DND-41 (cell line): Measurements from ENCODE around the gene VPS33A.
A peak's percentile ranks its signal among the peaks of the same experiment; 100 is the strongest.

Experiments
- ATAC-seq: fragments of 200-7000 bp; cut with Tn5 transposase; 3 replicates; pipeline ENCODE4 v1.9.1; 2021; ENCODE audit warnings: low read depth; ENCODE audit not compliant: insufficient read depth
- DNase-seq: peaks from one replicate; pipeline ENCODE4 v3.0.0-alpha.2; 2020
- H2AFZ ChIP-seq: 2 replicates; pipeline ENCODE4 v1.6.0; 2012; ENCODE audit warnings: low read depth, low read length
- H3K27ac ChIP-seq: 2 replicates; pipeline ENCODE4 v1.5.1; 2012; ENCODE audit warnings: low read length, inconsistent platforms
- H3K27me3 ChIP-seq: fragments of 200-600 bp; sonication (generic); 2 replicates; pipeline ENCODE4 v1.6.0; 2012; ENCODE audit warnings: low read length, mild to moderate bottlenecking, inconsistent platforms; ENCODE audit not compliant: insufficient read depth, poor library complexity
- H3K36me3 ChIP-seq: 2 replicates; pipeline ENCODE4 v1.5.1; 2012; ENCODE audit warnings: low read length, inconsistent platforms; ENCODE audit not compliant: insufficient read depth
- H3K4me1 ChIP-seq: 2 replicates; pipeline ENCODE4 v1.5.1; 2012; ENCODE audit warnings: mild to moderate bottlenecking, low read length; ENCODE audit not compliant: insufficient read depth
- H3K4me2 ChIP-seq: 2 replicates; pipeline ENCODE4 v1.6.0; 2012; ENCODE audit warnings: mild to moderate bottlenecking, moderate library complexity, low read length, inconsistent platforms; ENCODE audit not compliant: insufficient read depth
- H3K4me3 ChIP-seq, 2 experiments: fragments of 200-600 bp in 1 of 2; shearing (Covaris generic) in 1 of 2; 2 replicates each; pipeline ENCODE4 v1.5.1; 2012 to 2016; ENCODE audit warnings: inconsistent platforms in 2 of 2, low read length in 2 of 2, mild to moderate bottlenecking in 2 of 2, low read depth in 1 of 2, moderate library complexity in 1 of 2
- H3K79me2 ChIP-seq: 2 replicates; pipeline ENCODE4 v1.6.0; 2012; ENCODE audit warnings: low read length, inconsistent platforms; ENCODE audit not compliant: insufficient read depth
- H3K9ac ChIP-seq: 2 replicates; pipeline ENCODE4 v1.6.0; 2012; ENCODE audit warnings: low read depth, mild to moderate bottlenecking, inconsistent platforms, low read length, moderate library complexity
- H3K9me3 ChIP-seq: 2 replicates; pipeline ENCODE4 v1.5.1; 2012; ENCODE audit warnings: low read length, moderate library complexity, mild to moderate bottlenecking, inconsistent platforms; ENCODE audit not compliant: insufficient read depth, severe bottlenecking
- H4K20me1 ChIP-seq: 2 replicates; pipeline ENCODE4 v1.6.0; 2012; ENCODE audit warnings: low read length; ENCODE audit not compliant: insufficient read depth
- CTCF ChIP-seq: IDR thresholded peaks from 2 replicates; pipeline ENCODE4 v1.5.1; 2012; ENCODE audit warnings: borderline replicate concordance, low read length, moderate library complexity, mild to moderate bottlenecking; ENCODE audit not compliant: poor library complexity, severe bottlenecking; ENCODE audit errors: extremely low read depth
- EZH2 ChIP-seq: IDR thresholded peaks from 3 replicates; pipeline ENCODE4 v1.6.1; 2012; ENCODE audit warnings: borderline replicate concordance, low read depth, mild to moderate bottlenecking, moderate library complexity, low read length, inconsistent platforms; ENCODE audit not compliant: severe bottlenecking

The VPS33A gene

GRCh38 chr12:122225683-122226365 lies 40.5 kb downstream of the VPS33A start, which contains the start of gene DIABLO:
Gene DIABLO (minus strand): TSS chr12:122226052. CDS start chr12:122226014, 38 bp downstream.
- H3K36me3 ChIP-seq = peaks cover 36% of the 10 kb centered on the region

GRCh38 chr12:122216445-122216844 lies 49.8 kb downstream of the VPS33A start:
- H3K79me2 ChIP-seq = peaks cover 26% of the 10 kb centered on the region

More at GRCh38 chr12:122225683-122226365, 40.5 kb downstream of the VPS33A start, which contains the start of gene DIABLO:
- Histone ChIP-seq H3K4me1 (peaks cover 62% of the 10 kb centered on the region), H3K9ac (peak within 1 kb of the TSS; percentile 90), H3K27me3 (no peaks in the 10 kb centered on the region), H2AFZ (peak within 1 kb of the TSS; percentile 98), H3K27ac (peak within 1 kb of the TSS; percentile 90), H3K4me3 (peak within 1 kb of the TSS; percentile 98 to 99), H4K20me1 (peaks cover 33% of the 10 kb centered on the region), H3K4me2 (peak within 1 kb of the TSS; percentile 93), H3K79me2 (peaks cover 48% of the 10 kb centered on the region), H3K9me3 (no peaks in the 10 kb centered on the region)
- ATAC-seq = peak; percentile 82
- TF ChIP-seq EZH2 (no peak), CTCF (no peak)
- peak; percentile 100 for DNase-seq

GRCh38 chr12:122215771-122216170 lies 50.5 kb downstream of the VPS33A start:
- Histone ChIP-seq H3K9me3 (no peaks in the 10 kb centered on the region), H2AFZ (no peak overlapping the region), H3K4me2 (no peak overlapping the region), H3K27me3 (no peaks in the 10 kb centered on the region), H3K4me3 (no peak overlapping the region), H3K9ac (no peak overlapping the region), H3K4me1 (no peaks in the 10 kb centered on the region), H3K79me2 (peaks cover 19% of the 10 kb centered on the region), H3K27ac (no peak overlapping the region), H3K36me3 (peaks cover 83% of the 10 kb centered on the region), H4K20me1 (peaks cover 3% of the 10 kb centered on the region; the same call in 1 of the 2 replicates)
- ATAC-seq = no peak
- no peak for TF ChIP-seq EZH2
- DNase-seq = no peak

More at GRCh38 chr12:122216445-122216844, 49.8 kb downstream of the VPS33A start:
- Histone ChIP-seq H3K4me2 (no peak overlapping the region), H4K20me1 (peaks cover 3% of the 10 kb centered on the region; the same call in 1 of the 2 replicates), H3K9me3 (no peaks in the 10 kb centered on the region), H3K36me3 (peaks cover 84% of the 10 kb centered on the region), H3K27me3 (no peaks in the 10 kb centered on the region), H2AFZ (no peak overlapping the region), H3K27ac (no peak overlapping the region), H3K4me3 (no peak overlapping the region), H3K9ac (no peak overlapping the region), H3K4me1 (no peaks in the 10 kb centered on the region)
- DNase-seq (no peak), ATAC-seq (no peak)
- TF ChIP-seq EZH2 (no peak), CTCF (no peak)

- Histone ChIP-seq H3K4me3 (no peak overlapping the region), H3K36me3 (peaks cover 51% of the 10 kb centered on the region), H3K27me3 (no peaks in the 10 kb centered on the region), H4K20me1 (peaks cover 8% of the 10 kb centered on the region; the same call in 1 of the 2 replicates), H3K4me1 (no peaks in the 10 kb centered on the region), H3K9ac (no peak overlapping the region), H3K27ac (no peak overlapping the region), H2AFZ (no peak overlapping the region), H3K9me3 (no peaks in the 10 kb centered on the region), H3K4me2 (no peak overlapping the region), H3K79me2 (no peaks in the 10 kb centered on the region)
- ATAC-seq (no peak), DNase-seq (no peak)
- TF ChIP-seq CTCF = no peak
- TF ChIP-seq EZH2 = no peak
These were observed 58.0 kb downstream of the VPS33A start for GRCh38 chr12:122208073-122208820.
